ENCODE data around the gene ARHGAP24. TPM values are rescaled to one million over a fixed set of nuclear protein-coding genes. Genes with fewer than 3 reads are reported as not detected.

Gene ARHGAP24
- polyA plus RNA-seq, 3 donors = 12.5 to 32.0 (median 18.8) TPM

DNA sequence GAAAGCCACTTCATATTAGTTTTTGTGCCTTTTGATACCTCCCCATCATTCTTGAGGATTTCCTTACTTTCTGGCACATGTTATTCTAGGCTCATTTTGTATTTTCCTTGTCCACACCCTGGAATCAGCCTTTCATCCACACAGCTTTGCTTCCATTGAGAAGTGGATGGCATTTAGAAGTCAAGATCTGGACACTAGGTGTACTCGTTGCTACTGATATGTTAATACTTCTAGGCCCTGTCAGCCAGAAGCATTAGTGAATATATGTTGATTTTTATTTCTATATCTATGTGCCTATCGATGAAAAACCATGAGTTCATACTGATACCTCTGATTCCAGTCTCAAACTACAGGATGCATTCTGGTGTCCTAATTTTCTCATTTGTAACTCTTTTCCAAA is 73.2 kb downstream of the ARHGAP24 start:
- TF ChIP-seq, protein P1, sequence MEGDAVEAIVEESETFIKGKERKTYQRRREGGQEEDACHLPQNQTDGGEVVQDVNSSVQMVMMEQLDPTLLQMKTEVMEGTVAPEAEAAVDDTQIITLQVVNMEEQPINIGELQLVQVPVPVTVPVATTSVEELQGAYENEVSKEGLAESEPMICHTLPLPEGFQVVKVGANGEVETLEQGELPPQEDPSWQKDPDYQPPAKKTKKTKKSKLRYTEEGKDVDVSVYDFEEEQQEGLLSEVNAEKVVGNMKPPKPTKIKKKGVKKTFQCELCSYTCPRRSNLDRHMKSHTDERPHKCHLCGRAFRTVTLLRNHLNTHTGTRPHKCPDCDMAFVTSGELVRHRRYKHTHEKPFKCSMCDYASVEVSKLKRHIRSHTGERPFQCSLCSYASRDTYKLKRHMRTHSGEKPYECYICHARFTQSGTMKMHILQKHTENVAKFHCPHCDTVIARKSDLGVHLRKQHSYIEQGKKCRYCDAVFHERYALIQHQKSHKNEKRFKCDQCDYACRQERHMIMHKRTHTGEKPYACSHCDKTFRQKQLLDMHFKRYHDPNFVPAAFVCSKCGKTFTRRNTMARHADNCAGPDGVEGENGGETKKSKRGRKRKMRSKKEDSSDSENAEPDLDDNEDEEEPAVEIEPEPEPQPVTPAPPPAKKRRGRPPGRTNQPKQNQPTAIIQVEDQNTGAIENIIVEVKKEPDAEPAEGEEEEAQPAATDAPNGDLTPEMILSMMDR (IDR thresholded peaks at IDR 0.05) = no peak
- H3K4me1 ChIP-seq (ENCODE audit: control insufficient read depth in 1 of 2, insufficient read depth in 2 of 2, low read length in 2 of 2) = no peaks in the 10 kb centered on the region
- H3K9ac ChIP-seq (ENCODE audit: insufficient read depth, low read length, poor library complexity, severe bottlenecking) = no peak overlapping the region
- intact Hi-C loops (cut with micrococcal nuclease) = no loop called here
- peaks cover 76% of the 10 kb centered on the region for H4K20me1 ChIP-seq (ENCODE audit: insufficient read depth, low read length)
- H3K4me3 Mint-ChIP-seq = no peak overlapping the region
- peaks cover 5% of the 10 kb centered on the region in 2 donors for H3K9me3 ChIP-seq (replicated peaks in 1 of 2; ENCODE audit: control insufficient read depth in 1 of 2, insufficient read depth in 1 of 2, low read length in 2 of 2)
- H3K79me2 ChIP-seq (ENCODE audit: insufficient read depth, low read length) = no peaks in the 10 kb centered on the region
- H3K4me3 ChIP-seq (replicated peaks in 1 of 3; ENCODE audit: low read depth in 2 of 3, low read length in 3 of 3) = no peak overlapping the region
- peaks cover 5 to 8% of the 10 kb centered on the region in 2 donors for H3K36me3 Mint-ChIP-seq
- no peak overlapping the region for H2AFZ ChIP-seq (ENCODE audit: insufficient read depth, low read depth, low read length, poor library complexity, severe bottlenecking)
- peaks cover 3% of the 10 kb centered on the region for H3K4me1 Mint-ChIP-seq
- no peaks in the 10 kb centered on the region for H3K27me3 ChIP-seq (ENCODE audit: control insufficient read depth in 2 of 2, insufficient read depth in 2 of 2, low read length in 2 of 2)
- H3K9me3 Mint-ChIP-seq = peaks cover 6 to 11% (median 11%) of the 10 kb centered on the region in 7 donors
- no peak overlapping the region for H3K4me2 ChIP-seq (replicated peaks; ENCODE audit: extremely low read depth, low read length, poor library complexity, severe bottlenecking)
- H3K36me3 ChIP-seq (replicated peaks in 1 of 2; ENCODE audit: control insufficient read depth in 1 of 2, insufficient read depth in 2 of 2, low read length in 2 of 2) = no peaks in the 10 kb centered on the region
- WGBS (ENCODE audit: insufficient coverage) = no CpG with 5 or more reads among the region's 2 CpGs
- peaks cover 0 to 3% (median 0%) of the 10 kb centered on the region in 3 donors for H3K27me3 Mint-ChIP-seq (ENCODE audit: low read depth in 3 of 3)
- DNase-seq = peak in 1 of 3 donors; percentile 2
- H3K27ac ChIP-seq (ENCODE audit: low read depth in 1 of 2, low read length in 2 of 2) = no peak overlapping the region
- no peak overlapping the region for H3K27ac Mint-ChIP-seq

DNA sequence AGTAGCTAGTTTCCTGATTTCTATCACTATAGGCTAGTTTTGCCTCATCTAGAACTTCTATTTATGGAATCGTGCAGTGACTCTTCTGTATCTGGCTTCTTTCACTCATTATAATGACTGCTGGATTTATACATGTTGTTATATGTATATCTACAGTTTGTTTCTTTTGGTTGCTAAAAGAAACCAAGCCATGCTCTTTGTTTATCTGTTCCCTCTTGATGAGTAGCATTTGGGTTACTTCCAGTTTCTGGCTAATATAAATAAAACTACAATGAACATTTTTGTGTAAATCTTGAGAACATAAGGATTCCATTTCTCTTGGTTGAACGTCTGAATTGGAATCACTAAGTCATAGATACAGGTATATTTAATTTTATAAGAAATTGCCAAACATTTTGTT is 73.9 kb downstream of the ARHGAP24 start:
- Histone ChIP-seq H2AFZ (ENCODE audit: insufficient read depth, low read depth, low read length, poor library complexity, severe bottlenecking) (no peak overlapping the region), H3K27ac (ENCODE audit: low read depth in 1 of 2, low read length in 2 of 2) (no peak overlapping the region), H3K9me3 (replicated peaks in 1 of 2; ENCODE audit: control insufficient read depth in 1 of 2, insufficient read depth in 1 of 2, low read length in 2 of 2) (peaks cover 9 to 12% of the 10 kb centered on the region in 2 donors), H3K4me2 (replicated peaks; ENCODE audit: extremely low read depth, low read length, poor library complexity, severe bottlenecking) (no peak overlapping the region), H3K4me1 (ENCODE audit: control insufficient read depth in 1 of 2, insufficient read depth in 2 of 2, low read length in 2 of 2) (no peaks in the 10 kb centered on the region), H3K27me3 (ENCODE audit: control insufficient read depth in 2 of 2, insufficient read depth in 2 of 2, low read length in 2 of 2) (no peaks in the 10 kb centered on the region), H3K4me3 (replicated peaks in 1 of 3; ENCODE audit: low read depth in 2 of 3, low read length in 3 of 3) (no peak overlapping the region), H3K79me2 (ENCODE audit: insufficient read depth, low read length) (no peaks in the 10 kb centered on the region), H3K36me3 (replicated peaks in 1 of 2; ENCODE audit: control insufficient read depth in 1 of 2, insufficient read depth in 2 of 2, low read length in 2 of 2) (no peaks in the 10 kb centered on the region), H3K9ac (ENCODE audit: insufficient read depth, low read length, poor library complexity, severe bottlenecking) (no peak overlapping the region), H4K20me1 (ENCODE audit: insufficient read depth, low read length) (peaks cover 68% of the 10 kb centered on the region)
- WGBS (ENCODE audit: insufficient coverage) = no CpG with 5 or more reads among the region's 2 CpGs
- Mint-ChIP-seq H3K9me3 (peaks cover 13 to 18% (median 17%) of the 10 kb centered on the region in 7 donors), H3K4me3 (no peak overlapping the region), H3K4me1 (peaks cover under 1% of the 10 kb centered on the region), H3K36me3 (peaks cover 5 to 8% of the 10 kb centered on the region in 2 donors), H3K27ac (no peak overlapping the region), H3K27me3 (ENCODE audit: low read depth in 3 of 3) (peaks cover 0 to 2% (median 0%) of the 10 kb centered on the region in 3 donors)
- TF ChIP-seq, protein P1 (IDR thresholded peaks at IDR 0.05) = no peak
- intact Hi-C loops (cut with micrococcal nuclease) = no loop called here
- DNase-seq = no peak

All from CD14-positive monocyte (primary cell).